Pulmonary artery endothelial cell (primary cell): ENCODE measurements around the gene HPCA. TPM values are rescaled to one million over a fixed set of nuclear protein-coding genes. Genes with fewer than 3 reads are reported as not detected.
A peak's percentile ranks its signal among the peaks of the same experiment; 100 is the strongest.

Source experiments
- DNase-seq: peaks from one replicate; pipeline ENCODE4 v3.0.0-alpha.2; 2011; ENCODE audit warnings: low read depth, low spot score
- total RNA-seq: library from RNA; depleted of rRNA; stranded (reverse); fragments of >200 nt; gene quantifications from 2 replicates; pipeline ENCODE4 v1.2.3, GENCODE V29; 2014

The HPCA gene
- total RNA-seq, 1 donor from 2014 or later = not detected

- DNase-seq = no peak
These were observed 45.5 kb downstream of the HPCA start for GRCh38 chr1:32931760-32932159.

- peak; percentile 85 for DNase-seq
These were observed 47.5 kb downstream of the HPCA start for GRCh38 chr1:32933742-32934322.

GRCh38 chr1:32934535-32934934, 48.2 kb downstream of the HPCA start:
- DNase-seq = no peak

GRCh38 chr1:32937061-32937460, 50.8 kb downstream of the HPCA start:
- no peak for DNase-seq

GRCh38 chr1:32939655-32940371, 53.5 kb downstream of the HPCA start:
- DNase-seq = peak; percentile 52

GRCh38 chr1:32944180-32944579, 57.9 kb downstream of the HPCA start:
- no peak for DNase-seq

Other genes with a start within 250 kb of the HPCA start
- 32.1 and 52.7 TPM in 2 replicates for gene ZBTB8OS, start 235.9 kb upstream of the HPCA start, total RNA-seq
- gene RBBP4, start 235.3 kb upstream of the HPCA start, total RNA-seq = 176 and 228 TPM in 2 replicates
- 11.8 and 12.1 TPM in 2 replicates for gene SYNC, start 183.7 kb upstream of the HPCA start, total RNA-seq
- gene YARS1, start 69.1 kb upstream of the HPCA start, total RNA-seq = 113 and 144 TPM in 2 replicates
- 18.3 and 34.0 TPM in 2 replicates for gene S100PBP, start 68.8 kb upstream of the HPCA start, total RNA-seq
- 0.25 and 0.40 TPM in 2 replicates for gene FNDC5, start 15.6 kb upstream of the HPCA start, total RNA-seq
- gene TMEM54, start 14.9 kb downstream of the HPCA start, total RNA-seq = 53.0 and 53.6 TPM in 2 replicates
- gene RNF19B, start 78.3 kb downstream of the HPCA start, total RNA-seq = 30.9 and 31.2 TPM in 2 replicates
- gene AK2, start 150.4 kb downstream of the HPCA start, total RNA-seq = 102 and 132 TPM in 2 replicates
- gene AZIN2, start 194.7 kb downstream of the HPCA start, total RNA-seq = 0.74 and 0.99 TPM in 2 replicates